ENCODE data around the gene C1orf52.

Gene C1orf52

GRCh38 chr1:85280636-85281035 lies 21.2 kb upstream of the C1orf52 start:
- no peak for TF ChIP-seq CTCF (IDR thresholded peaks at IDR 0.05; ENCODE audit: low read depth, low read length, missing control alignments)
- in situ Hi-C loops (cut with HindIII; ENCODE audit: low sequenced_read_pairs): no loop called here
- DNase-seq (ENCODE audit: low read depth): no peak

GRCh38 chr1:85279458-85280080 lies 20.1 kb upstream of the C1orf52 start:
- no peak for TF ChIP-seq CTCF (IDR thresholded peaks at IDR 0.05; ENCODE audit: low read depth, low read length, missing control alignments)
- no peak overlapping the region for H3K4me3 ChIP-seq (ENCODE audit: low read depth, low read length)
- DNase-seq (ENCODE audit: low read depth): no peak
- in situ Hi-C loops (cut with HindIII; ENCODE audit: low sequenced_read_pairs): no loop called here

More at GRCh38 chr1:85280636-85281035, 21.2 kb upstream of the C1orf52 start:
- no peak overlapping the region for H3K4me3 ChIP-seq (ENCODE audit: low read depth, low read length)

GRCh38 chr1:85278853-85279314 lies 19.4 kb upstream of the C1orf52 start:
- TF ChIP-seq CTCF (IDR thresholded peaks at IDR 0.05; ENCODE audit: low read depth, low read length, missing control alignments): no peak
- no peak overlapping the region for H3K4me3 ChIP-seq (ENCODE audit: low read depth, low read length)
- in situ Hi-C loops (cut with HindIII; ENCODE audit: low sequenced_read_pairs): no loop called here
- DNase-seq (ENCODE audit: low read depth): peak; percentile 62

- H3K4me3 ChIP-seq (ENCODE audit: low read depth, low read length): no peak overlapping the region
- in situ Hi-C loops (cut with HindIII; ENCODE audit: low sequenced_read_pairs): no loop called here
- TF ChIP-seq CTCF (IDR thresholded peaks at IDR 0.05; ENCODE audit: low read depth, low read length, missing control alignments): no peak
- DNase-seq (ENCODE audit: low read depth): no peak
Measured at GRCh38 chr1:85277802-85278201, 18.3 kb upstream of the C1orf52 start.

GRCh38 chr1:85276978-85277639 lies 17.6 kb upstream of the C1orf52 start:
- DNase-seq (ENCODE audit: low read depth): no peak
- no peak for TF ChIP-seq CTCF (IDR thresholded peaks at IDR 0.05; ENCODE audit: low read depth, low read length, missing control alignments)
- peak overlapping the region; percentile 93 for H3K4me3 ChIP-seq (ENCODE audit: low read depth, low read length)
- in situ Hi-C loops (cut with HindIII; ENCODE audit: low sequenced_read_pairs): no loop called here

GRCh38 chr1:85276215-85276977 lies 16.9 kb upstream of the C1orf52 start, which contains the start of gene BCL10:
TSS of gene BCL10 (minus strand) at chr1:85276632. CDS start at chr1:85276352, 280 bp downstream.
- peak within 1 kb of the TSS; percentile 93 for H3K4me3 ChIP-seq (ENCODE audit: low read depth, low read length)
- DNase-seq (ENCODE audit: low read depth): peak; percentile 91
- in situ Hi-C loops (cut with HindIII; ENCODE audit: low sequenced_read_pairs): no loop called here
- no peak for TF ChIP-seq CTCF (IDR thresholded peaks at IDR 0.05; ENCODE audit: low read depth, low read length, missing control alignments)
